ENCODE measurements around the gene DOCK2. TPM values are rescaled to one million over a fixed set of nuclear protein-coding genes. Genes with fewer than 3 reads are reported as not detected.

Gene DOCK2
- total RNA-seq, 5 donors from 2014 or later (not counting 1 experiment from before 2014, with no cell fraction given) = 168 to 303 (median 197) TPM

DNA sequence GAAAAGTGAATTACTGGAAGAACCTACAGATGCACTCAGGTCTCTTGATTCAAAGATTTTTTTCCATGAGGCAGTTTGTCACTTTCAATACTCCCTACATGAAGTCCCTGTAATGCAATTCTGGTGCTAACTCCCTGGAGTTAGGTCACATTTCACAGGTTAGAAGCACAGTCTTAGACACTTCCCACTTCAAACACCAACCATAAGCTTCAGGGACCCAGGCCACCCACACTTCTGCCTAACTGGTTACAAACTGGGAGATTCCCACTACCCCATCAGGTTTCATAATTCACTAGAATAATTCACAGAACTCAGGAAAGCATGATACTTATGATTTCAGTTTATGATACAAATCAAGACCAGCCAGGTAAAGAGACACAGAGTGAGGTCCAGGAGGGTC lies 439.7 kb downstream of the DOCK2 start:
- Histone ChIP-seq H3K4me1 (ENCODE audit: control insufficient read depth in 1 of 2, extremely low read depth in 1 of 2, insufficient read depth in 2 of 2, low read length in 2 of 2) (no peaks in the 10 kb centered on the region), H3K36me3 (ENCODE audit: control insufficient read depth in 2 of 2, extremely low read depth in 1 of 2, insufficient read depth in 1 of 2, low read length in 1 of 2) (peaks cover 16 to 84% of the 10 kb centered on the region in 2 donors), H3K27ac (ENCODE audit: low read length) (no peak overlapping the region), H3K4me3 (ENCODE audit: control insufficient read depth in 1 of 2, extremely low read depth in 1 of 2, low read length in 1 of 2) (no peak overlapping the region), H3K27me3 (replicated peaks in 1 of 2; ENCODE audit: control insufficient read depth in 2 of 2, extremely low read depth in 1 of 2, insufficient read depth in 2 of 2, low read length in 1 of 2) (no peaks in the 10 kb centered on the region), H3K9me3 (no peaks in the 10 kb centered on the region)
- Mint-ChIP-seq H3K36me3 (peaks cover 91% of the 10 kb centered on the region), H3K9me3 (no peaks in the 10 kb centered on the region), H3K4me1 (no peaks in the 10 kb centered on the region), H3K27ac (no peak overlapping the region), H3K27me3 (no peaks in the 10 kb centered on the region), H3K4me3 (no peak overlapping the region)
- no peak for DNase-seq
- CTCF ChIA-PET = no interaction called here
- POLR2A ChIA-PET = no interaction called here
- ATAC-seq (replicated peaks in 1 of 4) = no peak

GRCh38 chr5:170077526-170077925 lies 440.5 kb downstream of the DOCK2 start:
- Mint-ChIP-seq H3K27ac (no peak overlapping the region), H3K4me3 (no peak overlapping the region), H3K9me3 (no peaks in the 10 kb centered on the region), H3K36me3 (peaks cover 93% of the 10 kb centered on the region), H3K27me3 (no peaks in the 10 kb centered on the region), H3K4me1 (no peaks in the 10 kb centered on the region)
- Histone ChIP-seq H3K9me3 (no peaks in the 10 kb centered on the region), H3K27me3 (replicated peaks in 1 of 2; ENCODE audit: control insufficient read depth in 2 of 2, extremely low read depth in 1 of 2, insufficient read depth in 2 of 2, low read length in 1 of 2) (no peaks in the 10 kb centered on the region), H3K36me3 (ENCODE audit: control insufficient read depth in 2 of 2, extremely low read depth in 1 of 2, insufficient read depth in 1 of 2, low read length in 1 of 2) (peaks cover 18 to 89% of the 10 kb centered on the region in 2 donors), H3K4me3 (ENCODE audit: control insufficient read depth in 1 of 2, extremely low read depth in 1 of 2, low read length in 1 of 2) (no peak overlapping the region), H3K27ac (ENCODE audit: low read length) (no peak overlapping the region), H3K4me1 (ENCODE audit: control insufficient read depth in 1 of 2, extremely low read depth in 1 of 2, insufficient read depth in 2 of 2, low read length in 2 of 2) (no peaks in the 10 kb centered on the region)
- CTCF ChIA-PET = no interaction called here
- WGBS (ENCODE audit: insufficient coverage) = 89% methylated on average over 3 of the region's 5 CpGs
- POLR2A ChIA-PET = no interaction called here
- ATAC-seq (replicated peaks in 1 of 4) (no peak), DNase-seq (no peak)

DNA sequence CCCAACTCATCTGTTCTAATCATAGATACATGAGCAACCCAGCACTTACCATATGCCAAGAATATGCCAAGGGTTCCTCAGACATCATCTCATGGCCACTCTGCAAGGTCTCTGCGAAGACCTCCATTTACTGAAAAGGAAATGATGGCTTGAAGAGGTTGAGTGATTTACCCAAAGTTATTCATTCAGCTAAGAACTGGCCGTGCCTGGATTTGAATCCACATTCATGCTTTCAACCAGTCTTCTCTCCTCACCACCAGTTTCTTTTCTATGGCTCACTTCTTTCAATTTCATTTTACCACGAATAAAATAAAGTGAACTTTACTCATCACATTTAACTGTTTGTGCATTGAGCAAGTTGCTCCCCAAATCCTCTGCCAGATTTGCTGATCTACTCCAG lies 441.4 kb downstream of the DOCK2 start:
- Histone ChIP-seq H3K4me1 (ENCODE audit: control insufficient read depth in 1 of 2, extremely low read depth in 1 of 2, insufficient read depth in 2 of 2, low read length in 2 of 2) (no peaks in the 10 kb centered on the region), H3K9me3 (no peaks in the 10 kb centered on the region), H3K36me3 (ENCODE audit: control insufficient read depth in 2 of 2, extremely low read depth in 1 of 2, insufficient read depth in 1 of 2, low read length in 1 of 2) (peaks cover 27 to 93% of the 10 kb centered on the region in 2 donors), H3K4me3 (ENCODE audit: control insufficient read depth in 1 of 2, extremely low read depth in 1 of 2, low read length in 1 of 2) (no peak overlapping the region), H3K27ac (ENCODE audit: low read length) (no peak overlapping the region), H3K27me3 (replicated peaks in 1 of 2; ENCODE audit: control insufficient read depth in 2 of 2, extremely low read depth in 1 of 2, insufficient read depth in 2 of 2, low read length in 1 of 2) (no peaks in the 10 kb centered on the region)
- 78% methylated on average over 2 of the region's 3 CpGs for WGBS (ENCODE audit: insufficient coverage)
- Mint-ChIP-seq H3K27me3 (no peaks in the 10 kb centered on the region), H3K4me3 (no peak overlapping the region), H3K27ac (no peak overlapping the region), H3K36me3 (peaks cover 92% of the 10 kb centered on the region), H3K4me1 (no peaks in the 10 kb centered on the region), H3K9me3 (no peaks in the 10 kb centered on the region)
- POLR2A ChIA-PET = no interaction called here
- ATAC-seq (replicated peaks in 1 of 4) (no peak), DNase-seq (no peak)
- CTCF ChIA-PET = no interaction called here

DNA sequence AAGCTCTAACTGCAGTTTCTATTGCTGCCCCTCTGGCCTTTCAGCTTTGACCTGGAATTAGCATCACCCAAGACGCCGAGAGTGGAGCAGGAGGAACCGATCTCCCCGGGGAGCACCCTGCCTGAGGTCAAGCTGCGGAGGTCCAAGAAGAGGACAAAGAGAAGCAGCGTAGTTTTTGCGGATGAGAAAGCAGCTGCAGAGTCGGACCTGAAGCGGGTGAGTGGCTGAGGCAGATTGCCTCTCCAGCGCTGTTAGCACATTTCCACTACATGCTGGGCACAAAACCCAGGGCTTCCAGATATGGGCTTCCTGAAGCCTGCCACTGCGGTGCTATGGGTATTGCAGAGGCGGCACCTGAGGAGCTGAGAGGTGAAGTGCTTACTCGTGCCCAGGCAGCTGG lies 441.9 kb downstream of the DOCK2 start:
- Histone ChIP-seq H3K27ac (ENCODE audit: low read length) (no peak overlapping the region), H3K4me3 (ENCODE audit: control insufficient read depth in 1 of 2, extremely low read depth in 1 of 2, low read length in 1 of 2) (no peak overlapping the region), H3K4me1 (ENCODE audit: control insufficient read depth in 1 of 2, extremely low read depth in 1 of 2, insufficient read depth in 2 of 2, low read length in 2 of 2) (no peaks in the 10 kb centered on the region), H3K36me3 (ENCODE audit: control insufficient read depth in 2 of 2, extremely low read depth in 1 of 2, insufficient read depth in 1 of 2, low read length in 1 of 2) (peaks cover 31 to 98% of the 10 kb centered on the region in 2 donors), H3K9me3 (no peaks in the 10 kb centered on the region), H3K27me3 (replicated peaks in 1 of 2; ENCODE audit: control insufficient read depth in 2 of 2, extremely low read depth in 1 of 2, insufficient read depth in 2 of 2, low read length in 1 of 2) (no peaks in the 10 kb centered on the region)
- Mint-ChIP-seq H3K9me3 (no peaks in the 10 kb centered on the region), H3K27me3 (no peaks in the 10 kb centered on the region), H3K36me3 (peaks cover 93% of the 10 kb centered on the region), H3K4me1 (no peaks in the 10 kb centered on the region), H3K4me3 (no peak overlapping the region), H3K27ac (no peak overlapping the region)
- ATAC-seq (replicated peaks in 1 of 4) (no peak), DNase-seq (no peak)
- WGBS (ENCODE audit: insufficient coverage) = 100% methylated on average over 9 of the region's 13 CpGs
- POLR2A ChIA-PET = no interaction called here
- CTCF ChIA-PET = no interaction called here

GRCh38 chr5:170080217-170080616 lies 443.1 kb downstream of the DOCK2 start:
- Histone ChIP-seq H3K4me1 (ENCODE audit: control insufficient read depth in 1 of 2, extremely low read depth in 1 of 2, insufficient read depth in 2 of 2, low read length in 2 of 2) (no peaks in the 10 kb centered on the region), H3K9me3 (no peaks in the 10 kb centered on the region), H3K27me3 (replicated peaks in 1 of 2; ENCODE audit: control insufficient read depth in 2 of 2, extremely low read depth in 1 of 2, insufficient read depth in 2 of 2, low read length in 1 of 2) (no peaks in the 10 kb centered on the region), H3K4me3 (ENCODE audit: control insufficient read depth in 1 of 2, extremely low read depth in 1 of 2, low read length in 1 of 2) (no peak overlapping the region), H3K36me3 (ENCODE audit: control insufficient read depth in 2 of 2, extremely low read depth in 1 of 2, insufficient read depth in 1 of 2, low read length in 1 of 2) (peaks cover 35 to 98% of the 10 kb centered on the region in 2 donors), H3K27ac (ENCODE audit: low read length) (no peak overlapping the region)
- no peak for DNase-seq
- Mint-ChIP-seq H3K4me3 (no peak overlapping the region), H3K4me1 (no peaks in the 10 kb centered on the region), H3K36me3 (peaks cover 92% of the 10 kb centered on the region), H3K27ac (no peak overlapping the region), H3K9me3 (no peaks in the 10 kb centered on the region), H3K27me3 (no peaks in the 10 kb centered on the region)
- ChIA-PET CTCF (no interaction called here), POLR2A (no interaction called here)
- no peak for ATAC-seq (replicated peaks in 1 of 4)
- no CpG with 5 or more reads among the region's 1 CpG for WGBS (ENCODE audit: insufficient coverage)

DNA sequence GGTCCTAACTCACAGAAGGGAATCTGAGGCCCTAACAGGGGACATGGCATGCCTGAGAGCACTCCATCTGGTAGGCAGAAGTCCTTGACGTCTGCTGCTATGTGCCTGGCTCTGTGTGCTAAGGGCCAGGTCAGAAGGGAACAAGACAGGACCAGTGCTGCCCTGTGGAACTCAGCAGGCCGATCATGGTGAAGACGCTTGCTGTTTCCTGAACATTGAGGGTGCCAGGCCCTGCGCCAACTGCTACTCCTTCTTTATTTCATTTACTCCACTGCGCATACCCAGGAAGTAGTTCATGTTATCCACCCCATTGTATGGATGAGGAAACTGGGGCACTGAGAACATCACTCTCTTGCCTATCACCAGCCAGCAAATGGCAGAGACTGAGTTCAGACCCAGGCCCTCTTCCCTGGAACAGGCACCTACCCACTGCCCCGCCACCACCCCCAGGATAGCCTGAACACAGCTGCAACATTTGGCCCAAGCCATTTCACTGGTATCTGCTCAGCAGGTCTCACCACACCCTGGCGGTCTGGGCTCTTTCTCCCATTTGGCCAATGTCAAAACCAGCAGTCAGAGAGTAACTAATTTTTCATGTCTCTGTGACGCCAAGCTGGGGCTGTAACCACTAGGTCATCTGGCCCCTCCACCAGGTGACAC lies 443.8 kb downstream of the DOCK2 start:
- no peak for ATAC-seq (replicated peaks in 1 of 4)
- CTCF ChIA-PET = no interaction called here

DNA sequence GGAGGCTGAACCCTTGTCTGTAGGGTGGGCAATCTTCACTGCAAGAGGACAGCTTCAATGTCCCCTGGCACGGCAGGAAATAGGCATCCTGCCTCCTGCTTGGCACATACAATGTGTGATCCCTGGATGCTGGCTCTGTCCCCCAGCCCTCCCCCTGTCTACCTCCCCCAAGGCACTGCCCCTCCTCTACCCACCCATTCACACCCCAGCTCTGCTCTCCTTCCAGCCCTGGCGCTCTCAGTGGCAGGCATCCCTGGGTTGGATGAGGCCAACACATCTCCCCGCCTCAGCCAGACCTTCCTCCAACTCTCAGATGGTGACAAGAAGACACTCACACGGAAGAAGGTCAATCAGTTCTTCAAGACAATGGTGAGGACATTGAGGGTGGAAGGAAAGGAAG lies 444.5 kb downstream of the DOCK2 start:
- Histone ChIP-seq H3K4me1 (ENCODE audit: control insufficient read depth in 1 of 2, extremely low read depth in 1 of 2, insufficient read depth in 2 of 2, low read length in 2 of 2) (no peaks in the 10 kb centered on the region), H3K27me3 (replicated peaks in 1 of 2; ENCODE audit: control insufficient read depth in 2 of 2, extremely low read depth in 1 of 2, insufficient read depth in 2 of 2, low read length in 1 of 2) (no peaks in the 10 kb centered on the region), H3K4me3 (ENCODE audit: control insufficient read depth in 1 of 2, extremely low read depth in 1 of 2, low read length in 1 of 2) (no peak overlapping the region), H3K9me3 (no peaks in the 10 kb centered on the region), H3K36me3 (ENCODE audit: control insufficient read depth in 2 of 2, extremely low read depth in 1 of 2, insufficient read depth in 1 of 2, low read length in 1 of 2) (peaks cover 35 to 94% of the 10 kb centered on the region in 2 donors), H3K27ac (ENCODE audit: low read length) (no peak overlapping the region)
- 92% methylated on average over 2 of the region's 4 CpGs for WGBS (ENCODE audit: insufficient coverage)
- H3K36me3 Mint-ChIP-seq = peaks cover 88% of the 10 kb centered on the region
- H3K9me3 Mint-ChIP-seq = no peaks in the 10 kb centered on the region
- DNase-seq (no peak), ATAC-seq (replicated peaks in 1 of 4) (no peak)
- no peak overlapping the region for H3K27ac Mint-ChIP-seq
- no peak overlapping the region for H3K4me3 Mint-ChIP-seq
- ChIA-PET CTCF (no interaction called here), POLR2A (no interaction called here)
- no peaks in the 10 kb centered on the region for H3K27me3 Mint-ChIP-seq
- no peaks in the 10 kb centered on the region for H3K4me1 Mint-ChIP-seq

More for the DNA sequence above, 443.8 kb downstream of the DOCK2 start:
- H3K27ac ChIP-seq (ENCODE audit: low read length) = no peak overlapping the region
- WGBS (ENCODE audit: insufficient coverage) = 98% methylated on average over 5 of the region's 8 CpGs
- POLR2A ChIA-PET = no interaction called here
- H3K36me3 Mint-ChIP-seq = peaks cover 92% of the 10 kb centered on the region
- no peak for DNase-seq
- no peaks in the 10 kb centered on the region for H3K27me3 ChIP-seq (replicated peaks in 1 of 2; ENCODE audit: control insufficient read depth in 2 of 2, extremely low read depth in 1 of 2, insufficient read depth in 2 of 2, low read length in 1 of 2)
- H3K4me3 ChIP-seq (ENCODE audit: control insufficient read depth in 1 of 2, extremely low read depth in 1 of 2, low read length in 1 of 2) = no peak overlapping the region
- H3K36me3 ChIP-seq (ENCODE audit: control insufficient read depth in 2 of 2, extremely low read depth in 1 of 2, insufficient read depth in 1 of 2, low read length in 1 of 2) = peaks cover 35 to 98% of the 10 kb centered on the region in 2 donors
- no peaks in the 10 kb centered on the region for H3K9me3 ChIP-seq
- no peaks in the 10 kb centered on the region for H3K9me3 Mint-ChIP-seq
- no peaks in the 10 kb centered on the region for H3K27me3 Mint-ChIP-seq
- H3K4me3 Mint-ChIP-seq = no peak overlapping the region
- no peaks in the 10 kb centered on the region for H3K4me1 ChIP-seq (ENCODE audit: control insufficient read depth in 1 of 2, extremely low read depth in 1 of 2, insufficient read depth in 2 of 2, low read length in 2 of 2)
- no peaks in the 10 kb centered on the region for H3K4me1 Mint-ChIP-seq
- H3K27ac Mint-ChIP-seq = no peak overlapping the region
